ENCODE measurements around the gene FAM98B.

FAM98B gene

GRCh38 chr15:38460543-38460942 is 6.6 kb downstream of the FAM98B start:
- Histone ChIP-seq H3K9me3 (ENCODE audit: control insufficient read depth in 1 of 2, low read length in 2 of 2) (no peaks in the 10 kb centered on the region), H3K27me3 (ENCODE audit: control insufficient read depth in 1 of 2, insufficient read depth in 2 of 2, low read length in 2 of 2) (no peaks in the 10 kb centered on the region), H3K27ac (ENCODE audit: low read depth, low read length) (no peak overlapping the region), H3K9ac (ENCODE audit: low read depth in 1 of 2, low read length in 2 of 2) (no peak overlapping the region), H3K4me1 (ENCODE audit: control insufficient read depth in 1 of 2, insufficient read depth in 2 of 2, low read length in 2 of 2) (peaks cover 1 to 9% of the 10 kb centered on the region in 2 donors), H3K4me3 (ENCODE audit: low read depth in 1 of 2, low read length in 2 of 2) (no peak overlapping the region), H3K36me3 (ENCODE audit: control insufficient read depth in 1 of 2, insufficient read depth in 2 of 2, low read length in 2 of 2) (peaks cover 0 to 3% of the 10 kb centered on the region in 2 donors)

DNA sequence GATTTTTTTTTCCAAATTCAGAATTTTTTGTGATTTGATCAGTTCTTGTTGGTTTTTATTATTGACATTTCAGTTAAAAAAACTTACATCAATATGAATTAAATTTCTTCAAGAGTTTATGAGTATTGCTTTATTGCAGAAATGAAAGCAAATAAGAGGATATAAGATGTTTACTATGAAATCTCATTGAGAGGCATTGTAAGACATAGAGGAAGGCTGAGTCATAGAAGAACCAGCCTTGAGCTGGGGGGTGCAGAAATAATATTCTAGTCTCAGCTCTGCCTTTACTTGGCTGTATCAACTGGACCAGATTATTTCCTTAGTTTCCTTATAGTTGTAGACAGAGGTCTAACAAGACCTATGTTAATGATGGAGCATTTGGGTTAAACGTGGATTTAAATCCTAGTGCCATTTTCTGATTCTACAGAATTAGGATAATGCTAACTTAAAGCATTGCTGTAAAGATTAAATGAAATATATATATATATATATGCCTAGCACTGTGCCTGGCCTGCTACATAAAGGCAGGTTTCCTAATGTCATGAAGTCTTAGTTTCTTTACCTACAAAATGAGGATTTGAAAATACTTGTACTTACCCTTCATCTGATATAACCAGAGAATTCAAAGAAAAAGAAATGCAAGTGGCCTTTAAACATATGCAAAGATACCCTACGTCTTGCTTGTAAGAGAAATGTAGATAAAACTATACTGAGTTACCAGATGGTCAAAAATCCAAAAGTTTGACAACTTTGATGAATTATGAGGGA is 7.3 kb downstream of the FAM98B start:
- H3K9ac ChIP-seq (ENCODE audit: low read depth in 1 of 2, low read length in 2 of 2) = no peak overlapping the region
- no peak overlapping the region for H3K4me3 ChIP-seq (ENCODE audit: low read depth in 1 of 2, low read length in 2 of 2)
- no peaks in the 10 kb centered on the region for H3K27me3 ChIP-seq (ENCODE audit: control insufficient read depth in 1 of 2, insufficient read depth in 2 of 2, low read length in 2 of 2)
- H3K4me1 ChIP-seq (ENCODE audit: control insufficient read depth in 1 of 2, insufficient read depth in 2 of 2, low read length in 2 of 2) = peaks cover 0 to 2% of the 10 kb centered on the region in 2 donors
- peaks cover 0 to 3% of the 10 kb centered on the region in 2 donors for H3K36me3 ChIP-seq (ENCODE audit: control insufficient read depth in 1 of 2, insufficient read depth in 2 of 2, low read length in 2 of 2)
- no peaks in the 10 kb centered on the region for H3K9me3 ChIP-seq (ENCODE audit: control insufficient read depth in 1 of 2, low read length in 2 of 2)
- H3K27ac ChIP-seq (ENCODE audit: low read depth, low read length) = no peak overlapping the region

GRCh38 chr15:38463893-38464292 is 10.0 kb downstream of the FAM98B start:
- Histone ChIP-seq H3K27ac (ENCODE audit: low read depth, low read length) (no peak overlapping the region), H3K27me3 (ENCODE audit: control insufficient read depth in 1 of 2, insufficient read depth in 2 of 2, low read length in 2 of 2) (no peaks in the 10 kb centered on the region), H3K9me3 (ENCODE audit: control insufficient read depth in 1 of 2, low read length in 2 of 2) (no peaks in the 10 kb centered on the region), H3K9ac (ENCODE audit: low read depth in 1 of 2, low read length in 2 of 2) (no peak overlapping the region), H3K4me1 (ENCODE audit: control insufficient read depth in 1 of 2, insufficient read depth in 2 of 2, low read length in 2 of 2) (no peaks in the 10 kb centered on the region), H3K36me3 (ENCODE audit: control insufficient read depth in 1 of 2, insufficient read depth in 2 of 2, low read length in 2 of 2) (peaks cover 0 to 11% of the 10 kb centered on the region in 2 donors), H3K4me3 (ENCODE audit: low read depth in 1 of 2, low read length in 2 of 2) (no peak overlapping the region)

- H3K9ac ChIP-seq (ENCODE audit: low read depth in 1 of 2, low read length in 2 of 2) = no peak overlapping the region
- H3K27me3 ChIP-seq (ENCODE audit: control insufficient read depth in 1 of 2, insufficient read depth in 2 of 2, low read length in 2 of 2) = no peaks in the 10 kb centered on the region
- H3K36me3 ChIP-seq (ENCODE audit: control insufficient read depth in 1 of 2, insufficient read depth in 2 of 2, low read length in 2 of 2) = peaks cover 0 to 8% of the 10 kb centered on the region in 2 donors
- no peak overlapping the region for H3K27ac ChIP-seq (ENCODE audit: low read depth, low read length)
- H3K9me3 ChIP-seq (ENCODE audit: control insufficient read depth in 1 of 2, low read length in 2 of 2) = no peaks in the 10 kb centered on the region
- H3K4me3 ChIP-seq (ENCODE audit: low read depth in 1 of 2, low read length in 2 of 2) = no peak overlapping the region
- H3K4me1 ChIP-seq (ENCODE audit: control insufficient read depth in 1 of 2, insufficient read depth in 2 of 2, low read length in 2 of 2) = no peaks in the 10 kb centered on the region
These were observed 10.7 kb downstream of the FAM98B start for GRCh38 chr15:38464675-38465074.

GRCh38 chr15:38470816-38471215 is 16.9 kb downstream of the FAM98B start:
- H3K9me3 ChIP-seq (ENCODE audit: control insufficient read depth in 1 of 2, low read length in 2 of 2) = no peaks in the 10 kb centered on the region
- no peaks in the 10 kb centered on the region for H3K27me3 ChIP-seq (ENCODE audit: control insufficient read depth in 1 of 2, insufficient read depth in 2 of 2, low read length in 2 of 2)
- peaks cover 11 to 28% of the 10 kb centered on the region in 2 donors for H3K36me3 ChIP-seq (ENCODE audit: control insufficient read depth in 1 of 2, insufficient read depth in 2 of 2, low read length in 2 of 2)
- no peaks in the 10 kb centered on the region for H3K4me1 ChIP-seq (ENCODE audit: control insufficient read depth in 1 of 2, insufficient read depth in 2 of 2, low read length in 2 of 2)
- no peak overlapping the region for H3K4me3 ChIP-seq (ENCODE audit: low read depth in 1 of 2, low read length in 2 of 2)
- no peak overlapping the region for H3K9ac ChIP-seq (ENCODE audit: low read depth in 1 of 2, low read length in 2 of 2)
- no peak overlapping the region for H3K27ac ChIP-seq (ENCODE audit: low read depth, low read length)

DNA sequence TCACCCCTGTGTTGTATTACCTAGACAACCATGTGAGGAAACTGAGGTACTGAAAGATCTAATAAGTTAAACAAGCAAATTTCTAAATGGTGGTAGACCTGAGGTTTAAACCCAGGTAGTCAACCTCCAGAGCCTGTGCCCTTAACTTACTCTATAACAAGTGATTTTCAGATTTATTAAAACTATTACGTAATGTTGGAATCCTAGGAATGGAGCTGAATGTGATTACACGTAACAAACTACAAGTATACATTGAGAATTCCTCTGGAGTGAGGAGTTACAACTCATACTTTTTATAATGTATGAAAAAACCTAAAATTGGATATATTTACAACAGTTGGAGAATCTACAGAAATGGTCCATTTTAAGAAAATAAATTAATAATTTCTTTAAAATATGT is 18.0 kb downstream of the FAM98B start:
- Histone ChIP-seq H3K27ac (ENCODE audit: low read depth, low read length) (no peak overlapping the region), H3K36me3 (ENCODE audit: control insufficient read depth in 1 of 2, insufficient read depth in 2 of 2, low read length in 2 of 2) (peaks cover 11 to 32% of the 10 kb centered on the region in 2 donors), H3K4me3 (ENCODE audit: low read depth in 1 of 2, low read length in 2 of 2) (no peak overlapping the region)

DNA sequence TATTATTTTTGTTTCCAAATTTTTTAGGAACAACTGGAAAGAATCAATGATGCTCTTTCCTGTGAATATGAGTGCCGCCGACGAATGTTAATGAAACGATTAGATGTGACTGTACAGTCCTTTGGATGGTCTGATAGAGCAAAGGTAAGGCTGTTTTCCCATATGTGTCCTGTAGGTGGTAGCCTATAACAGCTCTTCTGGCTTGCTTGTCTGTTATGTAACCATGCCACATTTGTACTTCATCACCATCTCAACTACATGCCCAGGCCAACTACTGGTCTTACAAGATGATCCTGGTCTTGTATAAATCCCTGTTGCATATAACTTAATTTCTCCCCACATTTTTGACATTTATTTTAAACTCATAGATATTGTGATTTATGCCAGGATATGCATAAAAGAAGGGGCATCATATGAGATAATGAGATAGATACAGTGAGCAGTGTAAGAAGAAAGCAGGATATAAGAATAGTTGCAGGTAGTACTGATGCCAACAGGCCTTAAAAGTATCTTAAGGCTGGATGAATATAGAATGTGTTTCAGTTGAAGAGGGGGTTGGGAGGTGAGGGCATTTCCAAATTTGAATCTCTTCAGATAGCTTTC is 20.3 kb downstream of the FAM98B start:
- no peak overlapping the region for H3K27ac ChIP-seq (ENCODE audit: low read depth, low read length)
- no peaks in the 10 kb centered on the region for H3K27me3 ChIP-seq (ENCODE audit: control insufficient read depth in 1 of 2, insufficient read depth in 2 of 2, low read length in 2 of 2)
- H3K4me1 ChIP-seq (ENCODE audit: control insufficient read depth in 1 of 2, insufficient read depth in 2 of 2, low read length in 2 of 2) = no peaks in the 10 kb centered on the region
- H3K9me3 ChIP-seq (ENCODE audit: control insufficient read depth in 1 of 2, low read length in 2 of 2) = no peaks in the 10 kb centered on the region
- no peak overlapping the region for H3K4me3 ChIP-seq (ENCODE audit: low read depth in 1 of 2, low read length in 2 of 2)
- H3K36me3 ChIP-seq (ENCODE audit: control insufficient read depth in 1 of 2, insufficient read depth in 2 of 2, low read length in 2 of 2) = peaks cover 16 to 31% of the 10 kb centered on the region in 2 donors
- H3K9ac ChIP-seq (ENCODE audit: low read depth in 1 of 2, low read length in 2 of 2) = no peak overlapping the region

More for the DNA sequence above, 18.0 kb downstream of the FAM98B start:
- H3K9me3 ChIP-seq (ENCODE audit: control insufficient read depth in 1 of 2, low read length in 2 of 2) = no peaks in the 10 kb centered on the region
- no peaks in the 10 kb centered on the region for H3K27me3 ChIP-seq (ENCODE audit: control insufficient read depth in 1 of 2, insufficient read depth in 2 of 2, low read length in 2 of 2)
- no peak overlapping the region for H3K9ac ChIP-seq (ENCODE audit: low read depth in 1 of 2, low read length in 2 of 2)
- H3K4me1 ChIP-seq (ENCODE audit: control insufficient read depth in 1 of 2, insufficient read depth in 2 of 2, low read length in 2 of 2) = no peaks in the 10 kb centered on the region

GRCh38 chr15:38475361-38475760 is 21.4 kb downstream of the FAM98B start:
- Histone ChIP-seq H3K9ac (ENCODE audit: low read depth in 1 of 2, low read length in 2 of 2) (no peak overlapping the region), H3K27me3 (ENCODE audit: control insufficient read depth in 1 of 2, insufficient read depth in 2 of 2, low read length in 2 of 2) (no peaks in the 10 kb centered on the region), H3K36me3 (ENCODE audit: control insufficient read depth in 1 of 2, insufficient read depth in 2 of 2, low read length in 2 of 2) (peaks cover 16 to 31% of the 10 kb centered on the region in 2 donors), H3K4me1 (ENCODE audit: control insufficient read depth in 1 of 2, insufficient read depth in 2 of 2, low read length in 2 of 2) (no peaks in the 10 kb centered on the region), H3K9me3 (ENCODE audit: control insufficient read depth in 1 of 2, low read length in 2 of 2) (no peaks in the 10 kb centered on the region), H3K27ac (ENCODE audit: low read depth, low read length) (no peak overlapping the region), H3K4me3 (ENCODE audit: low read depth in 1 of 2, low read length in 2 of 2) (no peak overlapping the region)

- Histone ChIP-seq H3K36me3 (ENCODE audit: control insufficient read depth in 1 of 2, insufficient read depth in 2 of 2, low read length in 2 of 2) (peaks cover 16 to 31% of the 10 kb centered on the region in 2 donors), H3K9me3 (ENCODE audit: control insufficient read depth in 1 of 2, low read length in 2 of 2) (no peaks in the 10 kb centered on the region)
These were observed 22.2 kb downstream of the FAM98B start for GRCh38 chr15:38476120-38476519.

DNA sequence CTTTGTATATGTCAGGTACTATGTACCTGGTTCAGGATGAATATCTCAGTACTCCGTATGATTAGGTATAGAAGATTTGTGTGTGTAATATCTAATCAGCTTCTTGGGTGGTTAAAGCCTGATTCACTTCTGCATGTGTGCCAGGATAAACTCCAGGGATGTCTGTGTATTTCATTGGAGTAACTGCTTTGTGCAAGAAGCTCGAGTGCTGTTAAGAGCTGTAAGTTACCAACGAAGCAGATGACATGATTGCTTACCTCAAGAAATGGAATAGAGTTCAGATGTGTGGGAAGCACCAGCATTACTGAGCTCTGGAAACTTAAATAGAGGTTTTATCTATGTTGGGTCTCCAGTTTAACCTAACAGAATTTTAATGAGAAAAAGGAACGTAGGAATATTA is 23.7 kb downstream of the FAM98B start:
- Histone ChIP-seq H3K27ac (ENCODE audit: low read depth, low read length) (no peak overlapping the region), H3K4me1 (ENCODE audit: control insufficient read depth in 1 of 2, insufficient read depth in 2 of 2, low read length in 2 of 2) (no peaks in the 10 kb centered on the region), H3K9ac (ENCODE audit: low read depth in 1 of 2, low read length in 2 of 2) (no peak overlapping the region), H3K36me3 (ENCODE audit: control insufficient read depth in 1 of 2, insufficient read depth in 2 of 2, low read length in 2 of 2) (peaks cover 24 to 34% of the 10 kb centered on the region in 2 donors), H3K4me3 (ENCODE audit: low read depth in 1 of 2, low read length in 2 of 2) (no peak overlapping the region), H3K9me3 (ENCODE audit: control insufficient read depth in 1 of 2, low read length in 2 of 2) (no peaks in the 10 kb centered on the region), H3K27me3 (ENCODE audit: control insufficient read depth in 1 of 2, insufficient read depth in 2 of 2, low read length in 2 of 2) (no peaks in the 10 kb centered on the region)

More at GRCh38 chr15:38476120-38476519, 22.2 kb downstream of the FAM98B start:
- H3K4me1 ChIP-seq (ENCODE audit: control insufficient read depth in 1 of 2, insufficient read depth in 2 of 2, low read length in 2 of 2) = no peaks in the 10 kb centered on the region
- no peaks in the 10 kb centered on the region for H3K27me3 ChIP-seq (ENCODE audit: control insufficient read depth in 1 of 2, insufficient read depth in 2 of 2, low read length in 2 of 2)
- H3K27ac ChIP-seq (ENCODE audit: low read depth, low read length) = no peak overlapping the region
- no peak overlapping the region for H3K4me3 ChIP-seq (ENCODE audit: low read depth in 1 of 2, low read length in 2 of 2)
- no peak overlapping the region for H3K9ac ChIP-seq (ENCODE audit: low read depth in 1 of 2, low read length in 2 of 2)
